SH-SY5Y (cell line): ENCODE data around the gene MLLT1.

Experiments used
- GATA2 ChIP-seq: IDR thresholded peaks from 2 replicates; pipeline ENCODE4 v1.6.1; 2011; ENCODE audit warnings: mild to moderate bottlenecking, low read depth, low read length
- GATA3 ChIP-seq: IDR thresholded peaks from 2 replicates; pipeline ENCODE4 v1.6.1; 2011; ENCODE audit warnings: low read depth, mild to moderate bottlenecking, low read length, moderate library complexity

DNA sequence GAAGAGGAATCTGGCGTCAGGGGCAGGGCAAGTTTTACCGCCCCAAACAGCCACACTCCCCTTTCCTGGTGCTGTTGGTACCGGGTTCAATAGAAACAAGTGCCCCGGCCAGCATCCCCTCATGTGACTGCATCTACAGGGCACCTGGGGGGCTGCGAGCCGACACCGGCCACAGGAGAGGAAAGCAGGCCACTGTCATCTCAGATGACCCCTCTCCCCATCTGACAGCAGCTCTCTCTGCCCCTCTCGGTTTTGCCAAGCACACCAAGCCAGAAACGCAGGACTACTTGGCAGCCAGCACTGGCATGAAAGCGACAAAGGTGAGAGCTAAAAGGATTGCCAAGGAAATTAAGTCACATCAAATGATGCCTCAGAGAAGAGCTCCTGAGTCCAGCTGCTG, 37.1 kb downstream of the MLLT1 start:
- TF ChIP-seq GATA2 (no peak), GATA3 (no peak)
